IPS DF 6.9 (cell line): ENCODE results near the gene ZYG11B.
A peak's percentile ranks its signal among the peaks of the same experiment; 100 is the strongest.
"Not testable (repeated sequence)": the region's sequence is repeated elsewhere in the genome, so short reads cannot be mapped to it uniquely, and the experiment has no call there.

Experiments
- DNase-seq: peaks from one replicate; pipeline ENCODE4 v3.0.0-alpha.2; 2013; ENCODE audit warnings: low read depth, low spot score
- H3K27ac ChIP-seq: one replicate; pipeline ENCODE4 v1.5.1; 2013; ENCODE audit warnings: low read length, control low read depth
- H3K27me3 ChIP-seq: 2 replicates; pipeline ENCODE4 v1.6.1; 2013; ENCODE audit warnings: mild to moderate bottlenecking, low read length; ENCODE audit not compliant: control insufficient read depth, insufficient read depth
- H3K36me3 ChIP-seq: 2 replicates; pipeline ENCODE4 v1.6.1; 2013; ENCODE audit warnings: low read length; ENCODE audit not compliant: control insufficient read depth, insufficient read depth
- H3K4me1 ChIP-seq: 2 replicates; pipeline ENCODE4 v1.6.1; 2013; ENCODE audit warnings: low read length; ENCODE audit not compliant: control insufficient read depth, insufficient read depth
- H3K4me3 ChIP-seq: 2 replicates; pipeline ENCODE4 v1.5.1; 2013; ENCODE audit warnings: mild to moderate bottlenecking, low read length
- H3K9me3 ChIP-seq: 2 replicates; pipeline ENCODE4 v1.6.1; 2013; ENCODE audit warnings: low read length, inconsistent platforms; ENCODE audit not compliant: control insufficient read depth, insufficient read depth
- WGBS: extraction: QIAGEN DNeasy Blood & Tissue Kit; methylation state at CpG from one replicate; pipeline ENCODE4 v1.1.7; 2013; ENCODE audit warnings: mixed read lengths, missing lambda C conversion rate; ENCODE audit not compliant: insufficient read length, insufficient coverage; 5-methylcytosine and 5-hydroxymethylcytosine counted together

The ZYG11B gene

DNA sequence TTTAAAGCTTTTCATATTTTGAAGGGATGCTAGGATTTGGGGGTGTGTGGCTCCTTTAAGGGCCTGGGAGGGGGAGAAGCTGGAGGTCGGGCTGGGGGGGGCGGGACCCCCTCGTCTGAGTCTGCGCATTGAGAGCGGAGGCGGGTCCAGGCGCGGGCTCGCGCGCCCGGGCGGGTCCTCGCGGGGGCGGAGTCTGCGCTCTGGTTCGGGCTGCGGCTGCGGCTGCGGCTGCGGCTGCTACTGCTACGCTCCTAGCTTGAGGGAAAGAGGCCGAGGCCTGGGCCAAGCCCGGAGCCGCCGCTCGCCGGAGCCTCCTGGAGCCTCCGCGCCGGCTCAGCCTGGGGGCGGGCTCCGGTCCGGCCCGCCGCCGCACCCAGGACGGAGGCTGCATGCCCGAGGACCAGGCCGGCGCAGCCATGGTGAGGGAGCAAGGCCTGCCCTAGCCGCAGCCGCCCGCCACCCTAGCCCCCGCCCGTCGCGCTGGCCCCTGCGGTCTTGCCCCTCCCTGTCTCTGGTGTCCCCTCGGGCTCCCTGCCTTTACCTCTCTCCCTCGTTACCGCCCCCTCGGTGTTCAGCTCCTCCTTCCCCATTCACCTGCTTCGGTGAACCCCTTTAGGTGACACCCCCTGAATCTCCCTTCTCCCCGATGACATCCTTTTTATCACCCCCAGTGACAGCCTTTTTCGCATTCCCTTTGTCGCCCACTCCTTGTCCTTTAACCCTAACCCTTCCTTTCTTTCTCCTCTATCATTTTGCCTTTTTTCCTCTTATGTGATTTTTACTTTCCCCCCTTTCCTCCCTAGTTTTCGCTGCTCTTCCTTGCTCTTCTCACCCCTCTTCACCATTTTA is at the start of gene ZYG11B:
Gene ZYG11B, plus strand, starts transcription at position 189 of the 849 bp plus-strand sequence. Its CDS starts 201 bp downstream, at position 390.
- no peaks in the 10 kb centered on the region for H3K27me3 ChIP-seq
- H3K4me3 ChIP-seq, result peak within 1 kb of the TSS; percentile 99
- DNase-seq, result no peak
- no peaks in the 10 kb centered on the region for H3K4me1 ChIP-seq
- H3K27ac ChIP-seq, result no peak within 1 kb of the TSS
- no peaks in the 10 kb centered on the region for H3K9me3 ChIP-seq
- no peaks in the 10 kb centered on the region for H3K36me3 ChIP-seq
- no CpG with 5 or more reads among the region's 59 CpGs for WGBS

GRCh38 chr1:52677076-52677806 is 49.0 kb upstream of the ZYG11B start:
- DNase-seq, result no peak

GRCh38 chr1:52679048-52679447 is 47.2 kb upstream of the ZYG11B start:
- H3K9me3 ChIP-seq, result no peaks in the 10 kb centered on the region
- WGBS, result no CpG with 5 or more reads among the region's 1 CpG

More at GRCh38 chr1:52677076-52677806, 49.0 kb upstream of the ZYG11B start:
- Histone ChIP-seq H3K27ac (no peak overlapping the region), H3K4me3 (no peak overlapping the region), H3K36me3 (no peaks in the 10 kb centered on the region), H3K4me1 (0 out of 2 replicates have a peak, but pooled peaks cover 2% of the 10 kb centered on the region), H3K27me3 (no peaks in the 10 kb centered on the region), H3K9me3 (no peaks in the 10 kb centered on the region)
- WGBS, result no CpG with 5 or more reads among the region's 6 CpGs

DNA sequence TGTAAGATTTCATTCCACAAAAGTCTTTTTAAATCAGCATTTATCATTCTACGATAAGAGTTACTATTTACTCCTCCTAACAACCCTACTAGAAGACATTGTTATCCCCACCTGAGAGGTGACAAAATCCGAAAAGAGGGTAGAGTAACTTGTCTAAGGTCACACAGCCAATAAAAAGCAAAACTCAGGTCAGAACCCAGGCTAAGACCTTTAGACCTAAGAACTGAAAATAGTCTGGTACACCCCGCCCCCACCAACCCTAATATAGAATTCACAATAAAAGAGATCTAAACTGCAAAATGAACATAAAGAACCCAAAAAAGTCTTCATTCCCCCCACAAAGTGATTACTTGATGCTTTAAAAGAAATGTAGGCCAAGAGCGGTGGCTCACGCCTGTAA is 46.8 kb upstream of the ZYG11B start:
- WGBS, result no CpG with 5 or more reads among the region's 5 CpGs
- no peak overlapping the region for H3K27ac ChIP-seq
- no peak overlapping the region for H3K4me3 ChIP-seq
- no peaks in the 10 kb centered on the region for H3K36me3 ChIP-seq
- 0 out of 2 replicates have a peak, but pooled peaks cover 2% of the 10 kb centered on the region for H3K4me1 ChIP-seq
- H3K9me3 ChIP-seq, result no peaks in the 10 kb centered on the region
- no peaks in the 10 kb centered on the region for H3K27me3 ChIP-seq
- no peak for DNase-seq

More at GRCh38 chr1:52679048-52679447, 47.2 kb upstream of the ZYG11B start:
- Histone ChIP-seq H3K27ac (no peak overlapping the region), H3K4me3 (no peak overlapping the region), H3K27me3 (no peaks in the 10 kb centered on the region), H3K36me3 (no peaks in the 10 kb centered on the region), H3K4me1 (0 out of 2 replicates have a peak, but pooled peaks cover 2% of the 10 kb centered on the region)
- DNase-seq, result no peak

DNA sequence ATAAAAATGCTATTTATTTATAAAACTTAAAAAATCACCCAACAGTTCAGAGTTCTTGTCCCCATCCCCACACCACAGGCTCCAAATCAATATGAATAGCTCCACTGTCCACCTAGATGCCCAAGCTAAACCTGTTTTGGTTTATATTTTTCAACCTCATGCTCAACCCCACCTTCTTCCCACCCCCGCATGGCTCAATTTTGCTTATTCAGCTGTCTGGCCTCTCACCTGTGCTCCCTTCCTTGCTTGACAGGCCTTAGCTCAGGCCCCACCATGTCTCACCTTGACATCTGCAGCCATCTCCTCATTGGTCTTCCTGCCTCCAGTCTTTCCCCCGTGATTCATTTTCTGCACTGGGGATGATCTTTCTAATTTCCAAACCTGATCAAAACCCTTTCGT is 45.9 kb upstream of the ZYG11B start:
- Histone ChIP-seq H3K4me3 (no peak overlapping the region), H3K36me3 (no peaks in the 10 kb centered on the region), H3K9me3 (no peaks in the 10 kb centered on the region), H3K4me1 (0 out of 2 replicates have a peak, but pooled peaks cover 2% of the 10 kb centered on the region), H3K27ac (no peak overlapping the region), H3K27me3 (no peaks in the 10 kb centered on the region)
- WGBS, result no CpG with 5 or more reads among the region's 3 CpGs
- DNase-seq, result no peak

DNA sequence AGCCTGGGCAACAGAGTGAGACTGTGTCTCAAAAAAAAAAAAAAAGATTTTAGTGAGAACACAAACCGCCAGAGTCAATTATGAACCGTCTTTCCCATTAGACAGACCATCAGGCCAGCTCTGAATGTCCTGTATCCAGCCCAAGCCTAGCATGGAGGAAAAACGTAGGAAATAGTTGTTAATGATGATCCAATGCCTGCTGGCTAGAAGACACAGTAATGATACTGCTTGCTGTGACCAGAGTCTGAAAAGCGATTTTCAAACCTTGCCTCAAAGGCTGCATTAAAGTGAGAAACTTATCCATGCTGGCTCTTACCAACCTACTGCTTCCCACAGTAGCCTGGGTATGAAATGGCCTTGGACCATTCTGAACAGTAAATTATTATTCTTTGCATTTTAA is 45.1 kb upstream of the ZYG11B start:
- no peak for DNase-seq
- Histone ChIP-seq H3K9me3 (no peaks in the 10 kb centered on the region), H3K4me1 (0 out of 2 replicates have a peak, but pooled peaks cover 2% of the 10 kb centered on the region), H3K36me3 (no peaks in the 10 kb centered on the region), H3K27ac (no peak overlapping the region), H3K27me3 (no peaks in the 10 kb centered on the region), H3K4me3 (no peak overlapping the region)
- WGBS, result no CpG with 5 or more reads among the region's 4 CpGs

DNA sequence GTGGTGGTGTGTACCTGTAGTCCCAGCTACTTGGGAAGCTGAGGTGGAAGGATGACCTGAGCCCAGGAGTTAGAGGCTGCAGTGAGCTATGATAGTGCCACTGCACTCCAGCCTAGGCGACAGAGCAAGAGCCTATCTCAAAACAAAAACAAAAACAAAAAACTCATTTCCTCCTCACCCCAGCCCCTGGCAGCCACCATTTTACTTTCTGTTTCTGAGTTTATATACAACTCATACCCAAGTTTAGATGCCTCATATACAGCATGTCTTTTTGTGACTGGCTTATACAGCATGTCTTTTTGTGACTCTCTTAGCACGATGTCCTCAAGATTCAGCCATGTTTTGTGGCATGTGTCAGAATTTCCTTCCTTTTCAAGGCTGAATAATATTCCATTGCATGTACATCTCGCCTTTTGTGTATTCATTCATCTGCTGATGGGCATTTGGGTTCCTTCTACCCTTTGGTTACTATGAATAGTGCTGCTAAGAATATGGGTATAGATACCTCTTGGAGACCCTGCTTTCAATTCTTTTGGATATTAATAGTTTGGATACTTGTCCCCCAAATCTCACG is 42.8 kb upstream of the ZYG11B start:
- Histone ChIP-seq H3K36me3 (peaks cover 12% of the 10 kb centered on the region), H3K27ac (no peak overlapping the region), H3K4me3 (no peak overlapping the region), H3K27me3 (no peaks in the 10 kb centered on the region), H3K4me1 (0 out of 2 replicates have a peak, but pooled peaks cover 2% of the 10 kb centered on the region), H3K9me3 (no peaks in the 10 kb centered on the region)
- WGBS, result no CpG with 5 or more reads among the region's 4 CpGs
- no peak for DNase-seq

GRCh38 chr1:52684545-52684944 is 41.7 kb upstream of the ZYG11B start:
- 0 out of 2 replicates have a peak, but pooled peaks cover 2% of the 10 kb centered on the region for H3K4me1 ChIP-seq
- peaks cover 12% of the 10 kb centered on the region for H3K36me3 ChIP-seq
- no peak overlapping the region for H3K4me3 ChIP-seq
- no CpG with 5 or more reads among the region's 1 CpG for WGBS
- no peak for DNase-seq
- no peaks in the 10 kb centered on the region for H3K27me3 ChIP-seq
- no peaks in the 10 kb centered on the region for H3K9me3 ChIP-seq
- H3K27ac ChIP-seq, result no peak overlapping the region

DNA sequence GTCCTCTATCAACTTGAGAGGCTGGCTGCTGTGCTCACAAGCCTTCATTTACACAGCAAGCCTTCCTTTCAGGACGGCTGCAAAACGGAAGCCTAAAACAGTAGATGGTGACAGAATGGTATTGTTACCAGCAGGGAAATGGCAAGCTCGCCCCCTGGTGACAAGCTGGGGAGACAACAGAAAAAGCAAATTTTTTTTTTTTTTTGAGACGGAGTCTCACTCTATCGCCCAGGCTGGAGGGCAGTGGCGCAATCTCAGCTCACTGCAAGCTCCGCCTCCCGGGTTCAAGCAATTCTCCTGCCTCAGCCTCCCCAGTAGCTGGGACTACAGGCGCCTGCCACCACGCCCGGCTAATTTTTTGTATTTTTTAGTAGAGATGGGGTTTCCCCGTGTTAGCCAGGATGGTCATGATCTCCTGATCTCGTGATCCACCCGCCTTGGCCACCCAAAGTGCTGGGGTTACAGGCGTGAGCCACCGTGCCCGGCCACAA is 39.9 kb upstream of the ZYG11B start:
- WGBS, result no CpG with 5 or more reads among the region's 17 CpGs
- not testable (repeated sequence) for H3K27me3 ChIP-seq, H3K9me3 ChIP-seq, H3K4me1 ChIP-seq, H3K4me3 ChIP-seq, DNase-seq, H3K27ac ChIP-seq
- peaks cover 12% of the 10 kb centered on the region for H3K36me3 ChIP-seq

- Histone ChIP-seq H3K4me3 (no peak overlapping the region), H3K9me3 (no peaks in the 10 kb centered on the region), H3K27ac (no peak overlapping the region), H3K36me3 (peaks cover 13% of the 10 kb centered on the region), H3K27me3 (no peaks in the 10 kb centered on the region), H3K4me1 (no peaks in the 10 kb centered on the region)
- WGBS, result no CpG with 5 or more reads among the region's 5 CpGs
- DNase-seq, result no peak
Observed at GRCh38 chr1:52686830-52687229, 39.4 kb upstream of the ZYG11B start.
